Measurements from ENCODE around the gene TUBGCP6. TPM values are rescaled to one million over a fixed set of nuclear protein-coding genes. Genes with fewer than 3 reads are reported as not detected.

TUBGCP6 gene
- total RNA-seq, 2 experiments from 2014 or later, result 44.8 to 47.2 TPM

GRCh38 chr22:50286701-50287318 lies 42.0 kb upstream of the TUBGCP6 start:
- H3K27ac Mint-ChIP-seq, result no peak overlapping the region
- peaks cover 4% of the 10 kb centered on the region for H3K27me3 Mint-ChIP-seq
- H3K36me3 Mint-ChIP-seq (ENCODE audit: low read depth), result no peaks in the 10 kb centered on the region
- H3K4me3 Mint-ChIP-seq, result no peak overlapping the region
- ATAC-seq, result no peak
- no peak for TF ChIP-seq CTCF (IDR thresholded peaks at IDR 0.05)
- intact Hi-C loops (cut with micrococcal nuclease), result no loop called here
- ChIA-PET CTCF (no interaction called here), POLR2A (no interaction called here)
- no peak for DNase-seq
- no peaks in the 10 kb centered on the region for H3K4me1 Mint-ChIP-seq (ENCODE audit: low read depth)
- no peaks in the 10 kb centered on the region for H3K9me3 Mint-ChIP-seq

GRCh38 chr22:50286275-50286674 lies 41.5 kb upstream of the TUBGCP6 start:
- no peaks in the 10 kb centered on the region for H3K4me1 Mint-ChIP-seq (ENCODE audit: low read depth)
- H3K27me3 Mint-ChIP-seq, result no peaks in the 10 kb centered on the region
- intact Hi-C loops (cut with micrococcal nuclease), result no loop called here
- ChIA-PET CTCF (no interaction called here), POLR2A (no interaction called here)
- TF ChIP-seq CTCF (IDR thresholded peaks at IDR 0.05), result no peak
- DNase-seq (no peak), ATAC-seq (no peak)
- H3K36me3 Mint-ChIP-seq (ENCODE audit: low read depth), result no peaks in the 10 kb centered on the region
- no peaks in the 10 kb centered on the region for H3K9me3 Mint-ChIP-seq
- H3K27ac Mint-ChIP-seq, result no peak overlapping the region
- no peak overlapping the region for H3K4me3 Mint-ChIP-seq

- Mint-ChIP-seq H3K27ac (no peak overlapping the region), H3K4me1 (ENCODE audit: low read depth) (no peaks in the 10 kb centered on the region), H3K4me3 (no peak overlapping the region), H3K27me3 (no peaks in the 10 kb centered on the region), H3K9me3 (no peaks in the 10 kb centered on the region), H3K36me3 (ENCODE audit: low read depth) (peaks cover under 1% of the 10 kb centered on the region)
- intact Hi-C loops (cut with micrococcal nuclease), result no loop called here
- ChIA-PET POLR2A (no interaction called here), CTCF (no interaction called here)
- DNase-seq, result no peak
- no peak for ATAC-seq
- no peak for TF ChIP-seq CTCF (IDR thresholded peaks at IDR 0.05)
These were observed 40.9 kb upstream of the TUBGCP6 start for GRCh38 chr22:50285568-50286229.

- no peaks in the 10 kb centered on the region for H3K4me1 Mint-ChIP-seq (ENCODE audit: low read depth)
- peaks cover 2% of the 10 kb centered on the region for H3K36me3 Mint-ChIP-seq (ENCODE audit: low read depth)
- no peak for ATAC-seq
- no peaks in the 10 kb centered on the region for H3K9me3 Mint-ChIP-seq
- intact Hi-C loops (cut with micrococcal nuclease), result no loop called here
- no peak for TF ChIP-seq CTCF (IDR thresholded peaks at IDR 0.05)
- ChIA-PET POLR2A (no interaction called here), CTCF (no interaction called here)
- H3K27ac Mint-ChIP-seq, result no peak overlapping the region
- no peak overlapping the region for H3K4me3 Mint-ChIP-seq
- DNase-seq, result no peak
- H3K27me3 Mint-ChIP-seq, result no peaks in the 10 kb centered on the region
These were observed 39.7 kb upstream of the TUBGCP6 start for GRCh38 chr22:50284479-50284878.

GRCh38 chr22:50283821-50284220 lies 39.0 kb upstream of the TUBGCP6 start:
- no peak for TF ChIP-seq CTCF (IDR thresholded peaks at IDR 0.05)
- H3K9me3 Mint-ChIP-seq, result no peaks in the 10 kb centered on the region
- no peak overlapping the region for H3K27ac Mint-ChIP-seq
- peaks cover 2% of the 10 kb centered on the region for H3K36me3 Mint-ChIP-seq (ENCODE audit: low read depth)
- ChIA-PET POLR2A (no interaction called here), CTCF (no interaction called here)
- no peaks in the 10 kb centered on the region for H3K4me1 Mint-ChIP-seq (ENCODE audit: low read depth)
- intact Hi-C loops (cut with micrococcal nuclease), result no loop called here
- H3K27me3 Mint-ChIP-seq, result no peaks in the 10 kb centered on the region
- no peak overlapping the region for H3K4me3 Mint-ChIP-seq
- no peak for ATAC-seq
- DNase-seq, result no peak

Measured in activated CD8-positive, alpha-beta T cell treated with anti-CD3 and anti-CD28 coated beads for 36 hours (primary cell).